ENCODE data around the gene HORMAD2.

The HORMAD2 gene

DNA sequence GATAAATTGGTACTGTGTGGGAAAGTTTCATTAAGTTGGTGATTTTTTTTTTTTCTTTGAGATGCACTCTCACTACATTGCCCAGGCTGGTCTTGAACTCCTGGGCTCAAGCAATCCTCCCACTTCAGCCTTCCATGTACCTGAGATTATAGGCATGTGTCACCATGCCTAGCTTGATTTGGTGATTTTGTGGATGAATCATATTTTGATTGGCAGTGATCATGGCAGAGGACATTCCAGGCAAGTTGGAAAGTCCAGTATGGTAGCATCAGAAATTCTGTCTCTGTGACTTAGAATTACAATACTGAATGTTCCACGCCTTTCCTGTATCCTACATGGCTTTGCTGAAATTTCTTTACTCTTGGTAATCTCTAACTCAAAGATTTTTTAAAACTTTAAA, 49.4 kb downstream of the HORMAD2 start:
- no peak for ATAC-seq
- TF ChIP-seq ZFP30 (CRISPR knock-in tag; IDR thresholded peaks at IDR 0.05) (no peak), ARNTL (CRISPR knock-in tag; IDR thresholded peaks at IDR 0.05; ENCODE audit: borderline replicate concordance, low read depth) (no peak), ISL1 (CRISPR knock-in tag; IDR thresholded peaks at IDR 0.05) (no peak), ZNF70 (CRISPR knock-in tag; IDR thresholded peaks at IDR 0.05) (no peak), RARB (CRISPR knock-in tag; IDR thresholded peaks at IDR 0.05) (no peak), TCF4 (CRISPR knock-in tag; IDR thresholded peaks at IDR 0.05; ENCODE audit: borderline replicate concordance) (no peak), ZC3H10 (CRISPR knock-in tag; IDR thresholded peaks at IDR 0.05) (no peak), CSDC2 (CRISPR knock-in tag; IDR thresholded peaks at IDR 0.05) (no peak), PPARA (CRISPR knock-in tag; IDR thresholded peaks at IDR 0.05; ENCODE audit: borderline replicate concordance) (no peak), ZNF565 (CRISPR knock-in tag; conservative IDR thresholded peaks at IDR 0.05; ENCODE audit: low read depth) (no peak), SNAI2 (CRISPR knock-in tag; IDR thresholded peaks at IDR 0.05) (no peak)
- TF ChIP-seq, protein P1, sequence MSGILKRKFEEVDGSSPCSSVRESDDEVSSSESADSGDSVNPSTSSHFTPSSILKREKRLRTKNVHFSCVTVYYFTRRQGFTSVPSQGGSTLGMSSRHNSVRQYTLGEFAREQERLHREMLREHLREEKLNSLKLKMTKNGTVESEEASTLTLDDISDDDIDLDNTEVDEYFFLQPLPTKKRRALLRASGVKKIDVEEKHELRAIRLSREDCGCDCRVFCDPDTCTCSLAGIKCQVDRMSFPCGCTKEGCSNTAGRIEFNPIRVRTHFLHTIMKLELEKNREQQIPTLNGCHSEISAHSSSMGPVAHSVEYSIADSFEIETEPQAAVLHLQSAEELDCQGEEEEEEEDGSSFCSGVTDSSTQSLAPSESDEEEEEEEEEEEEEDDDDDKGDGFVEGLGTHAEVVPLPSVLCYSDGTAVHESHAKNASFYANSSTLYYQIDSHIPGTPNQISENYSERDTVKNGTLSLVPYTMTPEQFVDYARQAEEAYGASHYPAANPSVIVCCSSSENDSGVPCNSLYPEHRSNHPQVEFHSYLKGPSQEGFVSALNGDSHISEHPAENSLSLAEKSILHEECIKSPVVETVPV (CRISPR knock-in tag; IDR thresholded peaks at IDR 0.05), result no peak
- TF ChIP-seq, protein P2, sequence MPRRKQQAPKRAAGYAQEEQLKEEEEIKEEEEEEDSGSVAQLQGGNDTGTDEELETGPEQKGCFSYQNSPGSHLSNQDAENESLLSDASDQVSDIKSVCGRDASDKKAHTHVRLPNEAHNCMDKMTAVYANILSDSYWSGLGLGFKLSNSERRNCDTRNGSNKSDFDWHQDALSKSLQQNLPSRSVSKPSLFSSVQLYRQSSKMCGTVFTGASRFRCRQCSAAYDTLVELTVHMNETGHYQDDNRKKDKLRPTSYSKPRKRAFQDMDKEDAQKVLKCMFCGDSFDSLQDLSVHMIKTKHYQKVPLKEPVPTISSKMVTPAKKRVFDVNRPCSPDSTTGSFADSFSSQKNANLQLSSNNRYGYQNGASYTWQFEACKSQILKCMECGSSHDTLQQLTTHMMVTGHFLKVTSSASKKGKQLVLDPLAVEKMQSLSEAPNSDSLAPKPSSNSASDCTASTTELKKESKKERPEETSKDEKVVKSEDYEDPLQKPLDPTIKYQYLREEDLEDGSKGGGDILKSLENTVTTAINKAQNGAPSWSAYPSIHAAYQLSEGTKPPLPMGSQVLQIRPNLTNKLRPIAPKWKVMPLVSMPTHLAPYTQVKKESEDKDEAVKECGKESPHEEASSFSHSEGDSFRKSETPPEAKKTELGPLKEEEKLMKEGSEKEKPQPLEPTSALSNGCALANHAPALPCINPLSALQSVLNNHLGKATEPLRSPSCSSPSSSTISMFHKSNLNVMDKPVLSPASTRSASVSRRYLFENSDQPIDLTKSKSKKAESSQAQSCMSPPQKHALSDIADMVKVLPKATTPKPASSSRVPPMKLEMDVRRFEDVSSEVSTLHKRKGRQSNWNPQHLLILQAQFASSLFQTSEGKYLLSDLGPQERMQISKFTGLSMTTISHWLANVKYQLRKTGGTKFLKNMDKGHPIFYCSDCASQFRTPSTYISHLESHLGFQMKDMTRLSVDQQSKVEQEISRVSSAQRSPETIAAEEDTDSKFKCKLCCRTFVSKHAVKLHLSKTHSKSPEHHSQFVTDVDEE (CRISPR knock-in tag; IDR thresholded peaks at IDR 0.05), result no peak
- TF ChIP-seq, protein P3, sequence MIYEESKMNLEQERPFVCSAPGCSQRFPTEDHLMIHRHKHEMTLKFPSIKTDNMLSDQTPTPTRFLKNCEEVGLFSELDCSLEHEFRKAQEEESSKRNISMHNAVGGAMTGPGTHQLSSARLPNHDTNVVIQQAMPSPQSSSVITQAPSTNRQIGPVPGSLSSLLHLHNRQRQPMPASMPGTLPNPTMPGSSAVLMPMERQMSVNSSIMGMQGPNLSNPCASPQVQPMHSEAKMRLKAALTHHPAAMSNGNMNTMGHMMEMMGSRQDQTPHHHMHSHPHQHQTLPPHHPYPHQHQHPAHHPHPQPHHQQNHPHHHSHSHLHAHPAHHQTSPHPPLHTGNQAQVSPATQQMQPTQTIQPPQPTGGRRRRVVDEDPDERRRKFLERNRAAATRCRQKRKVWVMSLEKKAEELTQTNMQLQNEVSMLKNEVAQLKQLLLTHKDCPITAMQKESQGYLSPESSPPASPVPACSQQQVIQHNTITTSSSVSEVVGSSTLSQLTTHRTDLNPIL (CRISPR knock-in tag; IDR thresholded peaks at IDR 0.05; ENCODE audit: low read depth), result no peak

DNA sequence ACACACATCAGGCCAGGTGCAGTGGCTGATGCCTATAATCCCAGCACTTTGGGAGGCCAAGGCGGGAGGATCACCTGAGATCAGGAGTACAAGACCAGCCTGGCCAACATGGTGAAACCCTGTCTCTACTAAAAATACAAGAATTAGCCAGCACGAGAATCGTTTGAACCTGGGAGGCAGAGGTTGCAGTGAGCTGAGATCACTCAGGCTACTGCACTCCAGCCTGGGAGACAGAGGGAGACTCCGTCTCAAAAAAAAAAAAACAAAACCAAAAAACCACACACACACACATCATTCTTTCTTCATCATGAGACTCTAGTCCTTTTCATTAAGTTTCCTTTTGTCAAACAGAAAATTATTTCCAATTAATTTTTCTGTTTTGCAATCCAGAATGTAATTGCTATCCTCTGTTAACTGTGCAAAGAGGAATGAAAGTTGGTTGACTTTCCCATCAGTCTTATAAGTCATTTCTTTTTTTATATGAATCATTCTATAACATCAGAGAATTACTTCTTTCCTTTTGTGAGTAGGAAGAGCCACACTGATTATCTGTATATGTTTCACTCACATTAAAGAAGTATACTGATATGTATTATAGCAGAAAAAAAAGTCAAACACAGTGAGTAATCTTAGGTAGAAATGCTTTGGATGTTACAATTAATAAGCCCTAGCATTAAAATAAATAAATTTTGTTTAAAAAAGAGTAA, 52.2 kb downstream of the HORMAD2 start:
- no peak for ATAC-seq
- TF ChIP-seq ZC3H10 (CRISPR knock-in tag; IDR thresholded peaks at IDR 0.05) (no peak), BACH2 (CRISPR knock-in tag; IDR thresholded peaks at IDR 0.05; ENCODE audit: borderline replicate concordance) (no peak)

DNA sequence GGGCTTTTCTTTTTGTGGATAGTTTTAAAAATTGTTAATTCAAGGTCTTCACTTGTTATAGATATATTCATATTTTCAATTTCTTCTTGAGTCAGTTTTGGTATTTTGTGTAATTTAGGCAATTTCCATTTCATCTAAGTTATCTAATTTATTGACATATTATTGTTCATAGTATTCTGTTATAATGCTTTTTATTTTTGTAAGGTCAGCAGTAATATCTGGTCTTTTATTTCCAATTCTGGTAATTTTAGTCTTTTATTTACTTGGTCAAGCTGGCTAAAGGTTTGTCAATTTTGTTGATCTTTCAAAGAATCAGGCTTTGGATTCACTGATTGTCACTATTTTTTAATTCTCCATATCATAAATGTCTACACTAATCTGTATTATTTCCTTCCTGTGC, 60.1 kb downstream of the HORMAD2 start:
- ATAC-seq, result no peak

More for the DNA sequence above, 60.1 kb downstream of the HORMAD2 start:
- TF ChIP-seq ZNF70 (CRISPR knock-in tag; IDR thresholded peaks at IDR 0.05), result no peak
- no peak for TF ChIP-seq ZNF8 (CRISPR knock-in tag; IDR thresholded peaks at IDR 0.05)
- TF ChIP-seq BACH2 (CRISPR knock-in tag; IDR thresholded peaks at IDR 0.05; ENCODE audit: borderline replicate concordance), result no peak
- TF ChIP-seq ZFP3 (CRISPR knock-in tag; IDR thresholded peaks at IDR 0.05), result no peak
- TF ChIP-seq ARNTL (CRISPR knock-in tag; IDR thresholded peaks at IDR 0.05; ENCODE audit: borderline replicate concordance, low read depth), result no peak
- TF ChIP-seq GLIS3 (CRISPR knock-in tag; IDR thresholded peaks at IDR 0.05), result no peak
- no peak for TF ChIP-seq SNAI2 (CRISPR knock-in tag; IDR thresholded peaks at IDR 0.05)
- TF ChIP-seq, protein P4, sequence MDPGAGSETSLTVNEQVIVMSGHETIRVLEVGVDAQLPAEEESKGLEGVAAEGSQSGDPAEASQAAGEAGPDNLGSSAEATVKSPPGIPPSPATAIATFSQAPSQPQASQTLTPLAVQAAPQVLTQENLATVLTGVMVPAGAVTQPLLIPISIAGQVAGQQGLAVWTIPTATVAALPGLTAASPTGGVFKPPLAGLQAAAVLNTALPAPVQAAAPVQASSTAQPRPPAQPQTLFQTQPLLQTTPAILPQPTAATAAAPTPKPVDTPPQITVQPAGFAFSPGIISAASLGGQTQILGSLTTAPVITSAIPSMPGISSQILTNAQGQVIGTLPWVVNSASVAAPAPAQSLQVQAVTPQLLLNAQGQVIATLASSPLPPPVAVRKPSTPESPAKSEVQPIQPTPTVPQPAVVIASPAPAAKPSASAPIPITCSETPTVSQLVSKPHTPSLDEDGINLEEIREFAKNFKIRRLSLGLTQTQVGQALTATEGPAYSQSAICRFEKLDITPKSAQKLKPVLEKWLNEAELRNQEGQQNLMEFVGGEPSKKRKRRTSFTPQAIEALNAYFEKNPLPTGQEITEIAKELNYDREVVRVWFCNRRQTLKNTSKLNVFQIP (CRISPR knock-in tag; IDR thresholded peaks at IDR 0.05; ENCODE audit: borderline replicate concordance, low read depth), result no peak
- TF ChIP-seq PPARA (CRISPR knock-in tag; IDR thresholded peaks at IDR 0.05; ENCODE audit: borderline replicate concordance), result no peak
- no peak for TF ChIP-seq RARB (CRISPR knock-in tag; IDR thresholded peaks at IDR 0.05)
- no peak for TF ChIP-seq ZNF565 (CRISPR knock-in tag; conservative IDR thresholded peaks at IDR 0.05; ENCODE audit: low read depth)
- TF ChIP-seq OSR1 (CRISPR knock-in tag; IDR thresholded peaks at IDR 0.05), result no peak
- no peak for TF ChIP-seq TOX (CRISPR knock-in tag; IDR thresholded peaks at IDR 0.05; ENCODE audit: borderline replicate concordance)
- TF ChIP-seq ZC3H10 (CRISPR knock-in tag; IDR thresholded peaks at IDR 0.05), result no peak
- TF ChIP-seq ESRRG (CRISPR knock-in tag; IDR thresholded peaks at IDR 0.05), result no peak
- TF ChIP-seq, protein P5, sequence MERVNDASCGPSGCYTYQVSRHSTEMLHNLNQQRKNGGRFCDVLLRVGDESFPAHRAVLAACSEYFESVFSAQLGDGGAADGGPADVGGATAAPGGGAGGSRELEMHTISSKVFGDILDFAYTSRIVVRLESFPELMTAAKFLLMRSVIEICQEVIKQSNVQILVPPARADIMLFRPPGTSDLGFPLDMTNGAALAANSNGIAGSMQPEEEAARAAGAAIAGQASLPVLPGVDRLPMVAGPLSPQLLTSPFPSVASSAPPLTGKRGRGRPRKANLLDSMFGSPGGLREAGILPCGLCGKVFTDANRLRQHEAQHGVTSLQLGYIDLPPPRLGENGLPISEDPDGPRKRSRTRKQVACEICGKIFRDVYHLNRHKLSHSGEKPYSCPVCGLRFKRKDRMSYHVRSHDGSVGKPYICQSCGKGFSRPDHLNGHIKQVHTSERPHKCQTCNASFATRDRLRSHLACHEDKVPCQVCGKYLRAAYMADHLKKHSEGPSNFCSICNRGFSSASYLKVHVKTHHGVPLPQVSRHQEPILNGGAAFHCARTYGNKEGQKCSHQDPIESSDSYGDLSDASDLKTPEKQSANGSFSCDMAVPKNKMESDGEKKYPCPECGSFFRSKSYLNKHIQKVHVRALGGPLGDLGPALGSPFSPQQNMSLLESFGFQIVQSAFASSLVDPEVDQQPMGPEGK (CRISPR knock-in tag; IDR thresholded peaks at IDR 0.05; ENCODE audit: borderline replicate concordance), result no peak
- TF ChIP-seq, protein P2 (CRISPR knock-in tag; IDR thresholded peaks at IDR 0.05), result no peak
- TF ChIP-seq, protein P3 (CRISPR knock-in tag; IDR thresholded peaks at IDR 0.05; ENCODE audit: low read depth), result no peak
- no peak for TF ChIP-seq TCF4 (CRISPR knock-in tag; IDR thresholded peaks at IDR 0.05; ENCODE audit: borderline replicate concordance)
